GM19372 (cell line): ENCODE measurements around the gene ZBTB46.

ENCODE experiments used
- ATAC-seq: cut with Tn5 transposase; IDR thresholded peaks from one replicate; pipeline ENCODE4 v1.9.1; 2021; ENCODE audit warnings: mild to moderate bottlenecking, low read depth, moderate library complexity; ENCODE audit not compliant: unreplicated experiment

ZBTB46 gene

DNA sequence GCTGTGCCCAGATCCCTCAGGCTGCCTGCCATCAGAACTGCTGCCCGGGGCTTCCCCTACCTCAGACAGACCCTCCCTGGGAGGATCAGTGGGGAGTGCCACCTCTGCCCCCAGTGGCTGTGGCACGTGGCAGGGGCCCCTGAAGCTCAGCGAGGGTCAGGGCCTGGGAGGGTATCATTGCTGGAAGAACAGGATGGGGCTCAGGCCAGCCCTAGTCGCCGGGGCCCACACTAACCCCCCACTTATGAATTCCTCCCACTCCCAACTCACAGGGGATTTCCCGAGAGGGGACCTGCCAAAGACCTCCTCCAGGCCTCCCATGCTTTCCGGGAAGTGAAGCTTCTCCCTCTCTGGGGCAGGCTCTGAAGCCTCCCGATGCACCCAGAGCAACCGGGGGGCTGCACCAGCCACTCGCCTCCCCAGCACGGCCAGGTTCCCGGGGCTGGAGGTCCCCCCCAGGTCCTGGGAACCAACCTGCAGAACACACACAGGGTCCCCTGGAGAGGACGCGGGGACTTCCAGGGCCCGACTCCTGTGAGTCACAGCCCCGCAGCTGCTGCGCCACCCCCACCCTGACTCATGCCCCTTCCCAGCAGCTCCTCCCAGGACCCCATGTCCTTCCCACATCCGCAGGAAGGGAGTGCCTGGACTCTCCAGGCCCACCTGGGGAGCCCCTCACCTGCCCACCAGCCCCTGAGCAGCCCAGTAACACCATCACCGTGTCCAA lies 132.2 kb downstream of the ZBTB46 start:
- no peak for ATAC-seq

DNA sequence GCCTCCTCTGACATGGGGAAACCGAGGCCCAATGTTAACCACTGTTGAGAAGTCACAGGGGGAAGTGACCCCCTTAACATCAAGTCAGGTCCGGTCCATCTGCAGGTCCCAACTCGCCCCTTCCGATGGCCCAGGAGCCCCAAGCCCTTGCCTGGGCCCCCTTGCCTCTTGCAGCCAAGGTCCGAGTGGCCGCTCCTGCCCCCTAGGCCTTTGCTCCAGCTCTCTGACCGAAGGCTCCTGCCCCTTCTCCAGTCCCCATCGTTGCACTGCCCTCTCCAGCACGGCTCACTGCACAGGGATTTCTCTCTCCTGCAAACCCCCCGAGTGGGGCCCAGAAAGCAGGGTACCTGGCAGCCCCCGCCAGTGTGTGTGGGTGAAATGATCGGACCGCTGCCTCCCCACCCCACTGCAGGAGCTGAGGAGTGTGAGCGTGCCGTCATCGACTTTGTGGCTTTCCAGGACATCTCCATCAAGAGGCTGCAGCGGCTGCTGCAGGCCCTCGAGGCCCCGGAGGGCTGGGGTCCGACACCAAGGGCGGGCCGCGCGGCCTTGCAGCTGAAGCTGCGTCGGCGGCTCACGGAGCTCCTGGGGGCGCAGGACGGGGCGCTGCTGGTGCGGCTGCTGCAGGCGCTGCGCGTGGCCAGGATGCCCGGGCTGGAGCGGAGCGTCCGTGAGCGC lies 133.1 kb downstream of the ZBTB46 start:
- no peak for ATAC-seq

DNA sequence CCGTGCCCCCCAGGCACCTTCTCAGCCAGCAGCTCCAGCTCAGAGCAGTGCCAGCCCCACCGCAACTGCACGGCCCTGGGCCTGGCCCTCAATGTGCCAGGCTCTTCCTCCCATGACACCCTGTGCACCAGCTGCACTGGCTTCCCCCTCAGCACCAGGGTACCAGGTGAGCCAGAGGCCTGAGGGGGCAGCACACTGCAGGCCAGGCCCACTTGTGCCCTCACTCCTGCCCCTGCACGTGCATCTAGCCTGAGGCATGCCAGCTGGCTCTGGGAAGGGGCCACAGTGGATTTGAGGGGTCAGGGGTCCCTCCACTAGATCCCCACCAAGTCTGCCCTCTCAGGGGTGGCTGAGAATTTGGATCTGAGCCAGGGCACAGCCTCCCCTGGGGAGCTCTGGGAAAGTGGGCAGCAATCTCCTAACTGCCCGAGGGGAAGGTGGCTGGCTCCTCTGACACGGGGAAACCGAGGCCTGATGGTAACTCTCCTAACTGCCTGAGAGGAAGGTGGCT lies 133.7 kb downstream of the ZBTB46 start:
- ATAC-seq: no peak

DNA sequence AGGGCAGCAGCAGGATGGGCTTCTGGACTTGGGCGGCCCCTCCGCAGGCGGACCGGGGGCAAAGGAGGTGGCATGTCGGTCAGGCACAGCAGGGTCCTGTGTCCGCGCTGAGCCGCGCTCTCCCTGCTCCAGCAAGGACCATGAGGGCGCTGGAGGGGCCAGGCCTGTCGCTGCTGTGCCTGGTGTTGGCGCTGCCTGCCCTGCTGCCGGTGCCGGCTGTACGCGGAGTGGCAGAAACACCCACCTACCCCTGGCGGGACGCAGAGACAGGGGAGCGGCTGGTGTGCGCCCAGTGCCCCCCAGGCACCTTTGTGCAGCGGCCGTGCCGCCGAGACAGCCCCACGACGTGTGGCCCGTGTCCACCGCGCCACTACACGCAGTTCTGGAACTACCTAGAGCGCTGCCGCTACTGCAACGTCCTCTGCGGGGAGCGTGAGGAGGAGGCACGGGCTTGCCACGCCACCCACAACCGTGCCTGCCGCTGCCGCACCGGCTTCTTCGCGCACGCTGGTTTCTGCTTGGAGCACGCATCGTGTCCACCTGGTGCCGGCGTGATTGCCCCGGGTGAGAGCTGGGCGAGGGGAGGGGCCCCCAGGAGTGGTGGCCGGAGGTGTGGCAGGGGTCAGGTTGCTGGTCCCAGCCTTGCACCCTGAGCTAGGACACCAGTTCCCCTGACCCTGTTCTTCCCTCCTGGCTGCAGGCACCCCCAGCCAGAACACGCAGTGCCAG lies 134.3 kb downstream of the ZBTB46 start, which contains the start of gene TNFRSF6B:
TNFRSF6B (plus strand) TSS at position 25 of the 729 bp plus-strand sequence; CDS start at position 141, 116 bp downstream.
- ATAC-seq: no peak

DNA sequence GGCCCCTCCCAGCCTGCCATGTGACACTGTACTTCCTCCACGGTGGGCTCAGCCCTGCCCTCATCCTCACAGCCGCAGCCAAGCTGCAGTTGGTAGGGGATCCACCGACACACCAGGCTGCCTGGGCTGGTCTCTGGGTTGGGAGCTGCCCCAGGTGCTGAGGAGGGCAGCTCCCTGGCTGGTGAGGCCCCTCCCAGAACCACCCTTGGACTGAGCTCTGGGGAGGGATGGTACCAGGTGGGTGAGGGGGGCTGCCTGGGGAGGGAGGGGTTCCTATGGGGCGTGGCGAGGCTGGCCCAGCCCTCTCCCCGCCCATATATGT lies 134.8 kb downstream of the ZBTB46 start:
- no peak for ATAC-seq

DNA sequence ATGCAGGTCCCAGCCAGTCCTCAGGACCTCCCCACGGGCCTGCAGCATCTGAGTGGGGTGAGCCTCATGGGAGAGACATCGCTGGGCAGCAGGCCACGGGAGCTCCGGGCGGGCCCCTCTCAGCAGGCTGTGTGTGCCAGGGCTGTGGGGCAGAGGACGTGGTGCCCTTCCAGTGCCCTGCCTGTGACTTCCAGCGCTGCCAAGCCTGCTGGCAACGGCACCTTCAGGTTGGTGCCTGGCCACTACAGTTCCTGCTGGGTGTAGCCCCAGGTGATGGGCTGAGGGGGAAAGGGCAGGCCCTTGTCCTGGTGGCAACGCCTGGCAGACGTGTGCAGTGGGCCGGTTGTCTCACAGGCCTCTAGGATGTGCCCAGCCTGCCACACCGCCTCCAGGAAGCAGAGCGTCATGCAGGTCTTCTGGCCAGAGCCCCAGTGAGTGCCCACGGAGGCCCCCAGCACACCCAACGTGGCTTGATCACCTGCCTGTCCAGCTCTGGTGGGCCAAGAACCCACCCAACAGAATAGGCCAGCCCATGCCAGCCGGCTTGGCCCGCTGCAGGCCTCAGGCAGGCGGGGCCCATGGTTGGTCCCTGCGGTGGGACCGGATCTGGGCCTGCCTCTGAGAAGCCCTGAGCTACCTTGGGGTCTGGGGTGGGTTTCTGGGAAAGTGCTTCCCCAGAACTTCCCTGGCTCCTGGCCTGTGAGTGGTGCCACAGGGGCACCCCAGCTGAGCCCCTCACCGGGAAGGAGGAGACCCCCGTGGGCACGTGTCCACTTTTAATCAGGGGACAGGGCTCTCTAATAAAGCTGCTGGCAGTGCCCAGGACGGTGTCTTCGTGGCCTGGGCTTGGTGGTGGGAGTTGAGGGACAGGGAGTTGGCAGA lies 135.4 kb downstream of the ZBTB46 start:
- ATAC-seq: no peak

DNA sequence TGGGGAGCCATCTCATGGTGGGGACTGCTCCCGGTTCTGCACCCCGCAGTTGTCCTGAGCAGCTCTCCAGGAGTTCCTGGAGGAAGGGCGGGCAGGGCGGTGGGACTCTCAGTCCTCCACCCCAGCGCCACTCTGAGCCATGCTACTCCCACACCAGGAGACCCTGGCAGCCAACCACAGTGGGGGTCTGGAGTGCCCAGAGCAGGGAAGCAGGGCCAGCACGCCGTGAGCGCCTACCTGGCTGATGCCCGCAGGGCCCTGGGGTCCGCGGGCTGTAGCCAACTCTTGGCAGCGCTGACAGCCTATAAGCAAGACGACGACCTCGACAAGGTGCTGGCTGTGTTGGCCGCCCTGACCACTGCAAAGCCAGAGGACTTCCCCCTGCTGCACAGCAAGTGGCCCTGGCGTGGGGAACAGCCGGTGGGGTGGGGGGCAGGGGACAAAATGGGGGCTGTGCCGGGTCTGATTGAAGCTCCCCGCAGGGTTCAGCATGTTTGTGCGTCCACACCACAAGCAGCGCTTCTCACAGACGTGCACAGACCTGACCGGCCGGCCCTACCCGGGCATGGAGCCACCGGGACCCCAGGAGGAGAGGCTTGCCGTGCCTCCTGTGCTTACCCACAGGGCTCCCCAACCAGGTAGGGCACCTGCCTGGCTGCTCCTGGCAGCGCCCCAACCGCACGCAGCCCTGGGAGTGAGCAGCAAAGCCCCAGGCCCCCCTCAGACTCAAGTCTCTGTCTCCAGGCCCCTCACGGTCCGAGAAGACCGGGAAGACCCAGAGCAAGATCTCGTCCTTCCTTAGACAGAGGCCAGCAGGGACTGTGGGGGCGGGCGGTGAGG lies 136.3 kb downstream of the ZBTB46 start:
- no peak for ATAC-seq

DNA sequence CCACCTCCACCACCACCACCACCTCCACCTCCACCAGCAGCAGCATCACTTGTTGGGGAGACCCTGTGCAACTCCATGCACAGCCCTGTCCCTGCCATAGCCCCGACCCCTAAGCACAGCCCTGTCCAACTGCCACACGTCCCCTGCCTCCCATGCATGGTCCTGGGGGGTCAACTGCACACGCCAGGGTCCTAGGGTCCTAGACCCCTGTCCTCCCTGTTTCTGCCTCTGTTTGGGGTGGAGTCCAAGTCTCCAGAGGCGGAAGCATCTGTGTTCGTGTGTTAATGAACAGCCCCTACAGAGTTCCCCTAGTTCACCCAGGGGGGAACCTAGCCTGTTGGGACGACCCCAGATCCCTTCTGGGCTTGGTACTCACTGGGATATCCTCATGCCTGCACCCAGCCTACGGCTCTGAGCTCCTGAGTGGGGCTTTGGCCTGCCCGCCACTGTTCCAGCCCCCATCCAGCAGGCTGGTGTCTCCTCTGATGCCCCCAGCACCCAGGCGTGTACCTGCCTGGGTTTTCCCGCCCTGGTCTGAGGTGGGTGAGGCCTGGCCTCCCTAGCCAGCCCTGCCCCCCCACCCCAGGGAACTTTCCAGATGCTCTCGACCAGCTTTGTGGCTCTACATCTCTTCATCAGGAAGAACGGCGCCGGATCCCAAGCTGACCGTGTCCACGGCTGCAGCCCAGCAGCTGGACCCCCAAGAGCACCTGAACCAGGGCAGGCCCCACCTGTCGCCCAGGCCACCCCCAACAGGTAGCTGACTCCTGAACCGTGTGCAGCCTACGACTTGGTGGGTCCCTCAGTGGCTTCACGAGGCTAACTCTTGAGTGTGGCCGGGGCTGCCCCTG lies 137.1 kb downstream of the ZBTB46 start:
- no peak for ATAC-seq
